ENCODE measurements around the gene SMC3.

DNA sequence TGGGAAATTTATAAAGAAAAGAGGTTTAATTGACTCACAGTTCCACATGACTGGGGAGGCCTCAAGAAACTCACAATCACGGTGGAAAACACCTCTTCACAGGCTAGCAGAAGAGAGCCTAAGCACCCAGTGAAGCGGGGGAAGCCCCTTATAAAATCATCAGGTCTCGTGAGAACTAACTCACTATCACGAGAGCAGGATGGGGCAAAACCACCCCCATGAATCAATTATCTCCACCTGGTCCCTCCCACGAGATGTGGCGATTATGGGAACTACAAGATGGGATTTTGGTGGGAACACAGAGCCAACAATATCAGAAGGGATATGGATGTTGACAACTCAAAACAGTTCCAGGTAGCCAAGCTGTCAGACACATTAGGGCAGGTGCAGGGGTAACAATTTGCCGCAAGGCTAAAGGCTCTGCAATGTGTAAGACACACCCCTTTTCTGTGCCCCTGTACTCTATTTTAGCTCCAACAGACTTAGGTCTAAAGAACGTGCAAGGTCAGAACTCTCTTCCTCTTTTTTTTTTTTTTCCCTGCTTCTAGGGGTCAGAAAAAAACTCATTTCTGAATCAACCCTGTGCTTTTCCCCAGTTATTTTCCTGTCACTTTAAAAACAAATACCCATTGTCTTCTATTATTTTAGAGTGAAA, 46.0 kb downstream of the SMC3 start:
- TF ChIP-seq CTCF (IDR thresholded peaks at IDR 0.05) (no peak), POLR2A (IDR thresholded peaks at IDR 0.05) (no peak)

Measured in esophagus squamous epithelium (tissue), 4 donors.